H1 (cell line): ENCODE measurements around the gene MLPH. TPM values are rescaled to one million over a fixed set of nuclear protein-coding genes. Genes with fewer than 3 reads are reported as not detected.

Source experiments
- EP300 ChIP-seq, 2 experiments: IDR thresholded peaks; 1 replicate in 1 of 2; 2 replicates in 1 of 2; pipeline ENCODE4 v1.6.1; 2011 to 2012; ENCODE audit warnings: low read depth in 2 of 2, low read length in 2 of 2, mild to moderate bottlenecking in 2 of 2, borderline replicate concordance in 1 of 2, inconsistent platforms in 1 of 2, moderate library complexity in 1 of 2
- JUN ChIP-seq: IDR thresholded peaks from 2 replicates; pipeline ENCODE4 v1.6.1; 2011; ENCODE audit warnings: low read depth, mild to moderate bottlenecking, improper control_type of control experiment, low read length
- NRF1 ChIP-seq: IDR thresholded peaks from 2 replicates; pipeline ENCODE4 v1.6.1; 2011; ENCODE audit warnings: mild to moderate bottlenecking, low read depth, low read length, improper control_type of control experiment
- POU5F1 ChIP-seq: IDR thresholded peaks from 2 replicates; pipeline ENCODE4 v1.6.1; 2011; ENCODE audit warnings: low read depth, mild to moderate bottlenecking, low read length, moderate library complexity
- SP4 ChIP-seq: IDR thresholded peaks from 2 replicates; pipeline ENCODE4 v1.6.1; 2012; ENCODE audit warnings: low read length, inconsistent platforms
- polyA plus RNA-seq, 7 experiments: library from polyadenylated mRNA; depleted of rRNA in 3 of 7; stranded (reverse) in 5 of 7; unstranded in 2 of 7; fragments of >200 nt in 5 of 7; fragments of 200-250 nt in 2 of 7; gene quantifications; 1 replicate in 5 of 7; 2 replicates in 1 of 7; 4 replicates in 1 of 7; pipeline versions ENCODE4 v1.2.1 to v1.2.3, GENCODE V29; 2011 to 2013; ENCODE audit warnings: missing spikeins in 2 of 7, mixed read lengths in 2 of 7
- total RNA-seq: library from RNA; stranded (reverse); fragmentation: NEBNext Ultra II Directional; extraction: Animal tissue kit (Norgen Biotek cat#: 25700); gene quantifications from 2 replicates; pipeline ENCODE4 v1.2.1, GENCODE V29; 2021

Gene MLPH
- total and polyA plus RNA-seq, 2 of the 8 experiments (the other 6 are each of a cell fraction or from before 2014, with no cell fraction given), result 12.7 to 17.0 TPM

GRCh38 chr2:237511885-237512405 lies 24.9 kb downstream of the MLPH start (continued):
- TF ChIP-seq POU5F1, result no peak
- no peak for TF ChIP-seq EP300 (IDR thresholded peaks at IDR 0.05; ENCODE audit: borderline replicate concordance in 1 of 2, low read depth in 2 of 2, low read length in 2 of 2)
- TF ChIP-seq SP4, result no peak
- TF ChIP-seq NRF1, result no peak
- no peak for TF ChIP-seq JUN
